Measurements from ENCODE around the gene SLC52A3.

Gene SLC52A3

DNA sequence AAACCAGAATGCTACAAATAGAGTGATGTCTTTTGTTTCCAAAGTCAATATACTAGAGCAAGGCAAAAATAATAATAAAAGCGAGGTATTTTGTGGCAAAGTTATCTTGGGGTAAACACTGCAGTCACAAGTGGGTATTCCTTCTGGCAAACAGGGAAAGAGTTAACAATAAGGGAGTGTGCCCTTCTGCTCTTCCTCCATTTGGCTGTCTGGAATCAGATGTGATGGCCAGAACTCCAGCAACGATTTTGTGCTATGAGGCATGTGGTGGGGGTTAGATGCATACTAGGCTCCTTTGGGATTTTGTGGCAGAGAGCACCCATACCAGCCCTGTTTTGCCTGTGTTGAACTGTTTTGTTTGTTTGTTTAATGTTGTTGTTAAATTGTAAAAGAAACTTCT lies 2.4 kb upstream of the SLC52A3 start:
- no peak for DNase-seq (ENCODE audit: low read depth in 2 of 3, low spot score in 2 of 3)

DNA sequence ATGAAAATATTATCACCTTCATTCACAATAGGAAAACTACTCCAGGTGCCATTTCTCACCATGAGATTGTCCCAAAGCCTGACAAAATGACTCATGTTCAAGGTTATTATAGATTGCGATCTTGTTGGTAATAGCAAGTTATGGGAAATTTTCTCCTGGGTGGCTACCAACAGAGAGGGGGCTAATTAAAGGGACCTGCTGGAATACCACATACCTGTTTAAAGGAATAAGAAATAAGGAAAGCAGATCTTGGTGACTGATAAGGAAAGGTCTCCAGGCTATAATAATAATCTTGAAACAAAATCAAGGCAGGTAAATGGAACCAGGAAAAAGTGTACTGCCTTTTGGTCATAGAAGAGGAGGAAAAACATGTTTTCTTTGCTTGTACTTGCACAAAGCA lies 1.4 kb downstream of the SLC52A3 start:
- no peak for DNase-seq (ENCODE audit: low read depth in 2 of 3, low spot score in 2 of 3)

DNA sequence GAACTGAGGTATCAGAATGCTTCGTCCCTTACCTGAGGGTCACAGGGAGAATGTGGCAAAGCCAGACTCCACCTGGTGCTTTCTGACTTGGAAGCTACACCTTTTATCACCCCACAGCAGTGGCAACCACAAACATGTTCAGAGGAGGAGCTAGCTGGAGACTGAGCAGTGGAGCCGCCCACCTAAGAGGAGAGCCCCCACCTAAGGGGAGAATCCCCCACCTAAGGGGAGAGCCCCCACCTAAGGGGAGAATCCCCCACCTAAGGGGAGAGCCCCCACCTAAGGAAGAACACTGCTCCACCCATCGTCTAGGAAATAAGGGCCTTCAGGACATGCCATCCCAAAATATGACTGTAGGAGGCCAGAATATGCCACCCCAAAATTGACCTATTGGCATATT lies 4.0 kb downstream of the SLC52A3 start:
- no peak for DNase-seq (ENCODE audit: low read depth in 2 of 3, low spot score in 2 of 3)

DNA sequence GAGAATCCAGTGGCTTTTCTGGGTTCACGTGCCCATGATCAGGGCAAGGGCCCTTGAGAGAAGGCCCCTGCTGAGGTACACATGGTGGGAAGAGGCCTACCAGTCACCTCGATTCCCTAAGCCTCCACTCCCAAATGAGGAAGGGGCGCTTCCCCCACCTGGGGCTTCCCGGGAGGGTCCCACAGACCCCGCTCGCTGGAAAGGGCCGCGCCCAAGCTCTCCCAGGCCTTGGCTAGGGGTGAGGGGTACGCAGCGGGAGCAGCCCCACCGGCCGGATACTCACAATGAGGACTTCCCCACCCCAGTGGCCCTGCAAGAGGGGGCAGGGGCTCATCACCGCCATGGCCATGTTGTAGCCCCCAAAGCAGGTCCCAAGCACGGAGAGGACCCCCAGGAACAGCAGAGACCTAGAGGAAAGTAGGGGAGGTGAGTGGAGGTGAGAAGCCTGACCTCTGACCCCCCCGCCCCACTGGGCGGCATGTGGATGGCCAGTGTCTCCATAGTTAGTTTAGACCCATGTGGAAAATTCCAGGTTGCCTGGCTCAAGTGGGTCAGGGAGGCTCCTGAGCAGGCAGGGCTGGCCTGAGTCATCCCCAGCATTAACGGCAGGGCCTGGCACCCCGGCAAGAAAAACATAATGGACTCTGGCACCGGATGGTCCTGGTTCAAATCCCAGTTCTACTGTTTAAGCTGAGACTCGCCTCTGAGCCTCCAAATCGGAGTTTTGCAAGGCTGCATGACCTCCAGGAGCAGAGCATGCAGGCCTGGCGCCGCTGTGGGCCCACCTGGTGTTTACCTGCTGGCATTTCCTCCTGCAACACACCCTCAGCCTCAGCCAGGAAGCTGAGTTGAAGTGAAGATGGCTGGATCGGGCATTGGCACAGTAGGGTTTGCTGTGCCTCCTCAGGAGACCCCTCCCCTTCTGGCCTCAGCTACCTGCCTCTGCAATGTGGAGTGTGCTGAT lies 6.6 kb downstream of the SLC52A3 start:
- no peak for DNase-seq (ENCODE audit: low read depth in 2 of 3, low spot score in 2 of 3)

DNA sequence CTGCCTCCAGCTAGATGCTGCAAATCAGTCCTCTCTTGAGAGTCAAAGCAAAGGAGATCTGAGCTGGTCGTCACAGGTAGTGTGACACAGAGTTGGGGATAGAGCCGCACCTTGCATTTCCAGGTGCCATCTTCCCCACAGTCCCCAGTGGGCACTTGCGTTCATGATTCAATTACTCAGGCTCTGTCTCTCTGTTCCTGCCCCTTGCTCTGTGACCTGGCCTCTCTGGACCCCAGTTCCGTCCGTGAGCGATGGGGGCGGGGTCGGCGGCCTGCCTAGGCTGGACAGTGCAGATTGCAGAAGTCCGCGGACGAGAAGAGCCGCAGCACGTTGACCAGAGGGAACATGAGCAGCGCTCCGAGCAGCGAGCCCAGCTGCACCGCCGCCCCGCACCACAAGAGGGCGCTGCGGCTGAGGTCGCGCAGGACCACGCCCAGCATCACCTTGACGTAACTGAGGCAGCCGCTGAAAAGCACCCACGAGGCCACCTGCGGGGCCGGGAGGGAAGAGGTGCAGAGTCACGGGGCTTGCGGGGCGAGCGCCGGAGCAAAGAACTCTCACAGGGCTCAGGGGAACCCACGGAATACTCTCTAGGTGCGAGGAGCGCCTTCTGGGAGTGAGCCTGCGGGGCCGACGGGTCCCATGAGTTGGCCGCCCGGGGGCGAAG lies 7.4 kb downstream of the SLC52A3 start:
- DNase-seq (ENCODE audit: low read depth in 2 of 3, low spot score in 2 of 3), result peak in 2 of 3 experiments; percentile 12 to 25

DNA sequence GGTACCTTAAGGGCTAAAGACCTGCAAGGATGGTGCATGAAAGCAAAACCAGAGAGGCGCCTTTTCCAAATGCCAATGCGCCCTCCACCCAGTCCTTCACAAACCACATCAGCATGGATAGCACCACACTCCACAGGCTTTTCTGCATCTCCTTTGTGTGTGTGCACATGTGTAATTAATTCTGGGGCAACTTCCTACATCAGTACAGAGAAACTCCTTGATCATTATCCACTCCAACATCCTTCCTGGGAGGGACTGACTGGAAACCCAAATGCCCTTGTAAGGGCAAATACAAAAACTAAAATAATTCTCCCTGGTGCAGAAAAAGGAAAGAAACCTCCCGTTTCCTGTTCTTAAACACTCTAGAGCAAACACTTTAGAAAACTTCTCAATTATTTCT lies 10.8 kb downstream of the SLC52A3 start:
- no peak for DNase-seq (ENCODE audit: low read depth in 2 of 3, low spot score in 2 of 3)

DNA sequence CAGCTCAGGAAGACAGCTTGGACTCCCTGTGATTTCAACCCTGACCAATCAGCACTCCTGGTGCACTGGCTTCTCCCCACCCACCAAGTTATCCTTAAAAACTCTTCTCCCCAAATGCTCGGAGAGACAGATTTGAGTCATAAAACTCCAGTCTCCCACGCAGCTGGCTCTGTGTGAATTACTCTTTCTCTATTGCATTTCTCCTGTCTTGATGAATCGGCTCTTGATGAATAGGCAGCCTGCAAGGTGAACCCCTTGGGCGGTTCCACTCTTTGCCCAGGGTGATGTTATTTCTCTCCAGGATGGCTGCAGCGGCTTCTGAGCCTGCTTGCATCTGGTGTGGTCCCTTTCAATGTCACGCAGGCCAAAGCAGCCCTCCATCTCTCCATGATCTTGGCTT lies 12.4 kb downstream of the SLC52A3 start:
- DNase-seq (ENCODE audit: low read depth in 2 of 3, low spot score in 2 of 3), result no peak

DNA sequence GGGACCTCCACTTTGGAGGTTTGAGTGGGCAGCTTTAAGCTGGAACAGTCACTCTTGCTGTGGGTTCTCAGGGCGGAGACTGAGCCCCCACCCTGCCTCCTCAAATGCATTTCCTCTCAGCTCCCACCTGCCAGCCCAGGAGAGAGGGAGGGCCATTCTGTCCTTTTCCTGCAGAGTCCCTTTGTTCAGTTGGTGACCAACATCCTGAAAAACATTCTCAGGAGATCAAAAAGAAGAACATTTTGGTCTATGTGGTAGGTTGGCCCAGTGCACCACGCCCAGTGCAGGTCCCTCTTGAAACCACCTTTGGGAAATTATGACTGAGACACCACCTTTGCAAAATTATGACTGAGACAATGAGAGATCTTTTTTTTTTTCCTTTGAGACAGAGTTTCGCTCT lies 13.4 kb downstream of the SLC52A3 start:
- no peak for DNase-seq (ENCODE audit: low read depth in 2 of 3, low spot score in 2 of 3)

DNA sequence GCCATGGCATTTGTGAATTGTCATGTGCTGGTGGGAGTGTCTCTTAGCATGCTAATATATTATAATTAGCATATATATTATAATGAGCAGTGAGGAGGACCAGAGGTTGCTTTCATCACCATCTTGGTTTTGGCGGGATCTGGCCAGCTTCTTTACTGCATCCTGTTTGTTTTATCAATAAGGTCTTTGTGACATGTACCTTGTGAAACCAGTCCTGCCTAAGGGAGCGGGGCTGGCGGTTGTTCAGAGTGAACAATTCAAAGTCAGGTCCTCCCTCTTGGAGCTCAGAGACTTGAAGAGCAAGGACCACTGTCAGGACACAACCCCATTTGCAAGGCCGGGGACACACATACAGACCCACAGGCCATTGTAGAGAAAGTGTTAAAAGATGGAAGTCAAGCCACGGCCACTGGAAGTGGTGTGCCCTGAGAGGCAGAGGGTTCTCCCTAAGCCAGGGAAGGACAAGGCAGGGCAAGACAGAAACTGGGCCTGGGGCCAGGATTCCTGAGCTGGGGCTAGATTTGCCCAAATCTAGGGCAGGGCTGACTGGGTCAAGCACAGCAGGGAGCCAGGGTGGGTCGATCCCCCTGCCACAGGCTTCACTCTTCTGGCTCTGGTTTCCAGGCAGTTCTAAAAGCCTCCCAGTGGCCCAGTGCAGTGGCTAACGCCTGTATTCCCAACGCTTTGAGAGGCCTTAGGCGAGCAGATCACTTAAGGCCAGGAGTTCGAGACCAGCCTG lies 14.2 kb downstream of the SLC52A3 start:
- DNase-seq (ENCODE audit: low read depth in 2 of 3, low spot score in 2 of 3), result no peak

DNA sequence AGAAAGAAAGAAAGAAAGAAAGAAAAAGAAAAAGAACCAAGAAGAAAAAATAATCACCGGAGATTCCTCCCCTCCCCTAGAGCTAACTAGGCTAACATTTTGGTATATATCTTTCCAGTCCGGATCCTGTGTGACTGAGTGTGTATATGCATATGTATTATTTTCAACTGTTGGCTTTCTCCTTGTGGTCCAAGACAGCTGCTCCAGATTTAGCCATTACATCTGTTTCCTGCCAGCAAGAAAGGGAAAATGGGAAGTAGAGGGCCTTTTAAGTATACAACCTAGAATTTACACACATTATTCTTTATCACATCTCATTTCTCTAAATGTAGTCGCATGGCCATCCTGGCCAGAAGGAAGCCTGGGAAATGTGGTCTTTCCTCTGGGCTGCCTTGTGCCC lies 15.2 kb downstream of the SLC52A3 start:
- DNase-seq (ENCODE audit: low read depth in 2 of 3, low spot score in 2 of 3), result no peak

DNA sequence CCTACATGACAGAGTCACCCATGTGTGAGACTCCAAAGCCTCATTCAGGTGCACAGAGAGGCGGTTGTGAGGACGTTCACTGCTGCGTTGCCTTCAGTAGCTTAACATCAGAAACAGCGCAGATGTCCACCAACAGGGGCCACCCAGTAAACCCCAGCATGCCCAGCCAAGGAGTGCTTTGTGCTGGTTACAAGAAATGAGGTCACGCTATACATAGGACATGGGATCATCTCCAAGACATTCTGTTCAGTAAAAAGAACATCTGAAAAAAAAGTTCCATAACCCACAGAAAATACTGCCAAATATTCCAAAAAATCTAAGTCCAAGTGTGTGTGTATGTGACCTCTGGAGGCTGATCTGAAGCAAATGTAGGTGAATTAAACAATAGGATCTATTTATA lies 16.0 kb downstream of the SLC52A3 start:
- DNase-seq (ENCODE audit: low read depth in 2 of 3, low spot score in 2 of 3), result no peak

DNA sequence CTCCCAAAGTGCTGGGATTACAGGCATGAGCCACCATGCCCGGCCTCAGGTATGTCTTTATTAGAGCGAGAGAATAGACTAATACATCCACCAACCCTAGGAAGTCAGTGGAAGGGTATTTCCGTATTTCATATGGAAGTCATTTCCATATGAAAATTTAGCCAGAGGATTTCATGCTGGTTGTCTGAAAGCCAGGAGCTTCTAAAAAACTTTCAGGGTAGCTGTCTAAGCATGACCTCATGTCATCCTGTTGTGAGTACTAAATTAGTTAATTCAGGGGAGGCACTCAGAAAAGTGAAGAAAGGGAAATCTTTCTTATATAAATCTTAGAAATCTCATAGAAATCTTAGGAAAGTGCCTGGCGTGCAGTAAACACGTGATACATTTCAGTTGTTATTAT lies 16.5 kb downstream of the SLC52A3 start:
- no peak for DNase-seq (ENCODE audit: low read depth in 2 of 3, low spot score in 2 of 3)

DNA sequence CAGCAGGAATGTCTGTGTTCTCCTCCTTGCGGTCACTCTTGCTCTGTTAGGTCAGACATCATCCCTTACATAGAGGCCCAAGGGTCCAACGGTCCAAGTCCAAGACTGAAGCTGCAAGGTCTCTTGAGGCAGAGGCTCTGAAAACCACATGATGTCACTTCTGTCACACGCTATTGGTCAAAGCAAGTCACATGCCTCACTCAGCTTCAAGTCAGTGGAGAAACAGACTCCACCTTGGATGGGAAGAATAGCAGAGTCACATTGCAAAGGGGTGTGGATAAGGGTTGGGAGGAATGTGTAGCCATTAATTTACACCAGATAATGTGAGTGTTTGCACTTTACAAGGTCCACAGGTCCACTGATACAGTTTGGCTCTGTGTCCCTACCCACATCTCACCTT lies 17.5 kb downstream of the SLC52A3 start:
- DNase-seq (ENCODE audit: low read depth in 2 of 3, low spot score in 2 of 3), result no peak

DNA sequence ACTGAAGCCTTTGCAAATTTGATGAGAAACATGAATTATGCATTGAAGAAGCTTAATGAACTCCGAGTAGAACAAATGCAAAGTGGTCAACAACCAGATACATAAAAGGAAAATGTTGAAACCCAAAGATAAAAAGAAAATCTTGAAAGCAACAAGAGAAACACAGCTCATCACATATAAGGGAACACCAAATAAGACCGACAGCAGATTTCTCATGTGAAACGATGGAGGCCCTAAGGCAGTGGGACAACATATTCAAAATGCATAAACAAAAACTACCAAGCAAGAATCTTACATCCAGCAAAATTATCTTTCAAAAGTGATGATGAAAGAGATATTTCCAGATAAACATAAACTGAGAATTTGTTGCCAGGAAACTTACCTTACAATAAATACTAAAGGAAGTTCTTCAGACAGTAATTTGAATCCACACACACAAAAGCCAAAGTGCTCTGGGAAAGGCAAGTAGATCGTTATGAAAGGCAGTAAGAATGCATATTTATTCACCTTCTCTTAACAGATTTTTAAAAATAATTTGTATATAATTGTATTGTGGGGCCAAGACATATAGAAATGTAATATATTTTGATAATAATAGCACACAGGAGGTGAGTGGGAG lies 22.5 kb downstream of the SLC52A3 start:
- no peak for DNase-seq (ENCODE audit: low read depth in 2 of 3, low spot score in 2 of 3)

DNA sequence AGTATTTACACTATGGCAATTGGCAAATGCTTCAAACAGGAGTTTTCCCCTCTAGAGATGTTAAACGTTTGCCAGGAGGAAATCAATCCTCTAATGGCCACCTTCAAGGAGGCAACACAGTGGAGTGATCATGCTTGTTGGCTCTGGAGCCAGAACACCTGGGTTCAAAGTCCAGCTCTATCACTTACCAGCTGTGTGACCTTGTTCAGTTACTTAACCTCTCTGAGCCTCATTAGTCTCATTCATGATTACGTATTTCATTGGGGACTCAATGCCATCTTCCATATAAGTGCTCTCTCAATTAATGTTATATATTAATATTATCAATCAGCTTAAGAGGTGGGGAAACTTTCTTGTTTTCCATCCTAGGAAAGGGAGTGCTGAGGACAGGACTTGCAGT lies 26.1 kb downstream of the SLC52A3 start:
- DNase-seq (ENCODE audit: low read depth in 2 of 3, low spot score in 2 of 3), result no peak

DNA sequence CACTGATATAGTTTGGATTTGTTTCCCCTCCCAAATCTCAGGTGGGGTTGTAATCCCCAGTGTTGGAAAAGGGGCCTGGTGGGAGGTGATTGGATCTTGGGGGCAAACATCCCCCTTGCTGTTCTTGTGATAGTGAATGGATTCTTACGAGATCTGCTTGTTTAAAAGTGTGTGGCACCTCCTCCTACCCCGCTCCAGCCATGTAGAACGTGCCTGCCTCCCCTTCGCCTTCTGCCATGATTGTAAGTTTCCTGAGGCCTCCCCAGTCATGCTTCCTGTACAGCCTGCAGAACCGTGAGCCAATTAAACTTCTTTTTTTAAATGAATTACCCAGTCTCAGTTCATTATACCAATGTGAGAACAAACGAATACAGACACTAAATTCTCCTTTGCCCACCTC lies 26.7 kb downstream of the SLC52A3 start:
- no peak for DNase-seq (ENCODE audit: low read depth in 2 of 3, low spot score in 2 of 3)

DNA sequence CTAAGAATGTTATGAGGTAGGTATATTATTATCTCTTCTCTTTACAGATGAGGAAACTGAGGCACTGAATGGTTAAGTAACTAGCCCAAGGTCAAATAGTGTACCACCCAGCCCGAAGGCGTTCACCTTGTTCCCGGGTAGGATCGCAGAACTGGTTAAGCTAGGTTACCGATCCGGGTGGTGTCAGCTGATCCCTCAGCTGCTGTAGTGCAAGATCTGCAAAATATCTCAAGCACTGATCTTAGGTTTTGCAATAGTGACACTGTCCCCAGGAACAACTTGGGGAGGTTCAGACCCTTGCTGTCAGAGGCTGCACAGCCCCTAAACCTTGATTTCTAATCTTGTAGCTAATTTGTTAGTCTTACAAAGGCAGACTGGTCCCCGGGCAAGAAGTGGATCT lies 28.1 kb downstream of the SLC52A3 start:
- no peak for DNase-seq (ENCODE audit: low read depth in 2 of 3, low spot score in 2 of 3)

DNA sequence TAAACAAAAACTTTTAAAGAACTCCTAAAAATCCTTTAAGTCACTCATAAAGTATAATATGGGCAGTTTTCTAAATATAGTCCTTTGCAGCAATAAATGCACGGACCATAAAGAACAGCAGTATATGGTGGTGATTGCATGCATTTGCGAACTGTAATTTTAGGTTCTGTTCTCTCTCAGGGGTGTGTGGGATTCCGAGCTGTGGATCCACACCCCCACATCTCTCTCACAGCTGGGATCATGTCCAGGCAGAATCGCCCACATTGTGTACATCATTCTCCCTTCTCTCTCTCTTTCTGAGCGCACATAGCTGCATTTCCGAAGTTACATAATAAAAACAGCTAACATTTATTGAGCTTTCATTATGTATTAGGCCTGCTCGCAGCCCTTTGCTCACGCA lies 28.6 kb downstream of the SLC52A3 start:
- no peak for DNase-seq (ENCODE audit: low read depth in 2 of 3, low spot score in 2 of 3)

DNA sequence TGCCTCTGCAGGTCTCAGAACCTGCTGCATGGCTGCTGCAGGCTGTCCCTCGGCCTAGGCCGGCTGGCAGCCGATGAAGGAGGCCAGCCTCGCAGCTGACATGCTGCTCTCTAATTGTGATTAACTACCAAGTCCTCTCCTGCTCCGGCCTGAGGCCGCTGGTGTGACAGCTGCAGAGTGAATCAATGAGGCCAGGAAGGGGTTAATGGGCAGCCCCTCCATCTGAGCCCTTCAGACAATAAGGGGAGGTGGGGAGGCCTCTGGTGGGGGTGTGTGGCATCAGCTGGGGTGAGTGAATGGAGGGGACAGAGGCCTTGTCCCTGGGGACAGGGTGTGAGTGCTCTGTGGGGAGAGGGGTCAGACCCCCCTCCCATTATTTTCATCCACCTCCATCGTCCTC lies 34.4 kb downstream of the SLC52A3 start:
- no peak for DNase-seq (ENCODE audit: low read depth in 2 of 3, low spot score in 2 of 3)

DNA sequence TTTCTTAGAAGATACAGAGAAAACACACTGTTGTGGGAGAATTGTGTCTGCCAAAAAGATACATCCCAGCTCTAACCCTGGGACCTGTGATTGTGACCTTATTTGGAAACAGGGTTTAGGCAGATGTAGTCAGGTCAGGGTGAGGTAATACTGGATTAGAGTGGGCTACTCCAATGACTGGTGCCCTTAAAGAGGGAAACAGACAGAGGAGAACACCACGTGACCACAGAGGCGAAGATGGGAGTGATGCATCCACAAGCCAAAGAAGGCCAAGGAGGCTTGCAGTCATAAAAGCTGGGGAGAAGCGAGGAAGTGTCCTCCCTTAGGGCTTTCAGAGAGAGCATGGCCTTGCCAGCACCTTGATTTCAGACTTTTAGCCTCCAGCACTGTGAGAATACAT lies 35.6 kb downstream of the SLC52A3 start:
- no peak for DNase-seq (ENCODE audit: low read depth in 2 of 3, low spot score in 2 of 3)

DNA sequence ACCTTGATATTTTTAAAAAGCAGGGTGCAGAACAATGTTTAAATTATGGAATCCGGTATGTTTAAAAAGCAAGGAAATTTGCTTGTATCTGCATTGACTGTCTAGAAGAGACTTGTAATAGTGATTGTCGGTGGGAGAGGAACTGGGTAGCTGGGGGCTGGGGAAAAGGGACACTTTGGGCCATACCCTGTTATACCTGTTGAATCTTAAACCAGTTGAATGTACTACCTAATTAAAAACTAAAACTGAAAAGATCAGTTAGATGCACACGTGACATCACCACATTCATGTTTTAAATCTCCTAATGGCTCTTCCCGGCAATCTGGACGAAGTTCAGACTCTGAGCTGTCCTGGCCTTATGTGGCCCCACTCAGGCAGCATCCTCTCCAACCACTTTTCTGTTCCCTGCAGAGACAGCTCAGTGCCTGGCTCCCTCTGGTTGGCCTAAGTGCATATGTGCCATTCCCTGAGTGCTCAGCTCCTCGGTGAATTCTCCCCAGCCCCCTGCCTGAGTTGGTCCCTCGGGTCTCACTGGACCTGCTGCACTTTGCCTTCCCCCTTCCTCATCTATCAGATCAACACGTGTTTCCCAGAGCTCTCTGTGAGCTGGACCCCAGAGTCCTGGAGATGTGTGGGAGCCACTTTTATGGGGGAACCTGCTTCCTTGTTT lies 36.3 kb downstream of the SLC52A3 start:
- DNase-seq (ENCODE audit: low read depth in 2 of 3, low spot score in 2 of 3), result no peak
